GM18520 (cell line): ENCODE measurements around the gene HDAC4.

Source experiments
- ATAC-seq: cut with Tn5 transposase; IDR thresholded peaks from one replicate; pipeline ENCODE4 v1.9.1; 2021; ENCODE audit not compliant: unreplicated experiment

HDAC4 gene

GRCh38 chr2:239211396-239212094 is 189.3 kb downstream of the HDAC4 start:
- ATAC-seq: no peak

- no peak for ATAC-seq
Measured at GRCh38 chr2:239209783-239210182, 191.0 kb downstream of the HDAC4 start.

- ATAC-seq: no peak
Measured at GRCh38 chr2:239208465-239209180, 192.2 kb downstream of the HDAC4 start.

- ATAC-seq: no peak
Measured at GRCh38 chr2:239206851-239207250, 194.0 kb downstream of the HDAC4 start.

GRCh38 chr2:239206042-239206441 is 194.8 kb downstream of the HDAC4 start:
- no peak for ATAC-seq

- no peak for ATAC-seq
Measured at GRCh38 chr2:239204876-239205468, 195.8 kb downstream of the HDAC4 start.

- ATAC-seq: no peak
Measured at GRCh38 chr2:239204136-239204875, 196.5 kb downstream of the HDAC4 start.

GRCh38 chr2:239203443-239204135 is 197.2 kb downstream of the HDAC4 start:
- ATAC-seq: no peak

GRCh38 chr2:239202836-239203235 is 198.0 kb downstream of the HDAC4 start:
- ATAC-seq: no peak

- ATAC-seq: no peak
Measured at GRCh38 chr2:239202343-239202742, 198.5 kb downstream of the HDAC4 start.

GRCh38 chr2:239201884-239202283 is 198.9 kb downstream of the HDAC4 start:
- ATAC-seq: no peak

- ATAC-seq: no peak
Measured at GRCh38 chr2:239201531-239201876, 199.3 kb downstream of the HDAC4 start.

GRCh38 chr2:239200646-239201530 is 199.9 kb downstream of the HDAC4 start:
- ATAC-seq: no peak

- no peak for ATAC-seq
Measured at GRCh38 chr2:239199041-239199768, 201.6 kb downstream of the HDAC4 start.

GRCh38 chr2:239198221-239198620 is 202.6 kb downstream of the HDAC4 start:
- no peak for ATAC-seq

GRCh38 chr2:239197146-239197545 is 203.7 kb downstream of the HDAC4 start:
- ATAC-seq: no peak

GRCh38 chr2:239196474-239197021 is 204.3 kb downstream of the HDAC4 start:
- ATAC-seq: no peak

- no peak for ATAC-seq
Measured at GRCh38 chr2:239195992-239196391, 204.8 kb downstream of the HDAC4 start.

GRCh38 chr2:239195318-239195871 is 205.4 kb downstream of the HDAC4 start:
- ATAC-seq: no peak
